Breast epithelium (tissue), 3 donors: ENCODE data around the gene DNAL4.

Experiments used
- CTCF ChIP-seq, 3 donors: fragments of 450-650 bp; IDR thresholded peaks; one replicate each; pipeline ENCODE4 v1.5.1; 2016 to 2017; ENCODE audit warnings: antibody characterized with exemption in 3 of 3, mild to moderate bottlenecking in 3 of 3, moderate library complexity in 3 of 3
- POLR2A ChIP-seq: fragments of 450-650 bp; IDR thresholded peaks from one replicate; pipeline ENCODE4 v1.6.1; 2016; ENCODE audit warnings: antibody characterized with exemption, mild to moderate bottlenecking, moderate library complexity
- POLR2AphosphoS5 ChIP-seq, 3 donors: sonication (generic); formaldehyde crosslinking; IDR thresholded peaks; one replicate each; pipeline ENCODE4 v1.6.1; 2017; ENCODE audit warnings: antibody characterized with exemption in 3 of 3

DNA sequence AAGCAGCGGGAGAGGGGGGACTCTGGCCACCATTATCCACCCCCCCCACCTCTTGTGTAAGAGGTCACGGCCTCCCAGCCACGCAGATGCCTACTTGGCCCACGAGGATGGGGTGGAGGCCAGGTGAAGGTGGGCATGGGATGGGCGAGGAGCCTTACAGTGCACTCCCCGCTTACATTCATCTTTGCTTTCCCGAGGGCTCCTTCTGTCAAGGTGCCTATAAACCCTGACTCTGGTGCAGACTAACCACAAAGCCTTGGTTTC lies 36.8 kb upstream of the DNAL4 start:
- no peak for TF ChIP-seq CTCF (IDR thresholded peaks at IDR 0.05)
- no peak for TF ChIP-seq POLR2A
- TF ChIP-seq POLR2AphosphoS5 (IDR thresholded peaks at IDR 0.05) = no peak
